ENCODE data around the gene TSPAN13. TPM values are rescaled to one million over a fixed set of nuclear protein-coding genes. Genes with fewer than 3 reads are reported as not detected.

The TSPAN13 gene
- total RNA-seq, 1 donor from 2014 or later: 69.5 TPM

DNA sequence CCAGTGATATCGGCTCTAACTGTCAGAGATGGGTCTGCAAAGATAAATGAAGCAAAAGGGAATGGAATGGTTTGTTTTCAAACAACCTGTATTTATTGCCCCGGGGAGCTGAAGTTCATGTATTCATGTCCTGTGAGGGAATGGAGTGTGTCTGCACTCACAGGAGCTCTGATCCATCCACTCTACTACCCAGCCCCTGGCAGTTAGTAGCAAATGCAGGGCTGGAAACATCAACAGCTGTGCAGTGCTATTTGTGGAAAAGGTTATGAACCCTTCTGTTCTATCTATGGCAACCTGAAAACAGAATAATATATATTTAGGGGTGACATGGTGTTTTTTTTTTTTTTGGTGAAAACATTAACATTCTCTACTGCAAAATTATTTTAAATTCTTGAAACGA lies 41.4 kb downstream of the TSPAN13 start:
- peaks cover 21% of the 10 kb centered on the region for H3K4me1 Mint-ChIP-seq
- H3K36me3 Mint-ChIP-seq: no peaks in the 10 kb centered on the region
- H3K27ac Mint-ChIP-seq: no peak overlapping the region
- H3K4me3 Mint-ChIP-seq: no peak overlapping the region
- TF ChIP-seq, protein P1, sequence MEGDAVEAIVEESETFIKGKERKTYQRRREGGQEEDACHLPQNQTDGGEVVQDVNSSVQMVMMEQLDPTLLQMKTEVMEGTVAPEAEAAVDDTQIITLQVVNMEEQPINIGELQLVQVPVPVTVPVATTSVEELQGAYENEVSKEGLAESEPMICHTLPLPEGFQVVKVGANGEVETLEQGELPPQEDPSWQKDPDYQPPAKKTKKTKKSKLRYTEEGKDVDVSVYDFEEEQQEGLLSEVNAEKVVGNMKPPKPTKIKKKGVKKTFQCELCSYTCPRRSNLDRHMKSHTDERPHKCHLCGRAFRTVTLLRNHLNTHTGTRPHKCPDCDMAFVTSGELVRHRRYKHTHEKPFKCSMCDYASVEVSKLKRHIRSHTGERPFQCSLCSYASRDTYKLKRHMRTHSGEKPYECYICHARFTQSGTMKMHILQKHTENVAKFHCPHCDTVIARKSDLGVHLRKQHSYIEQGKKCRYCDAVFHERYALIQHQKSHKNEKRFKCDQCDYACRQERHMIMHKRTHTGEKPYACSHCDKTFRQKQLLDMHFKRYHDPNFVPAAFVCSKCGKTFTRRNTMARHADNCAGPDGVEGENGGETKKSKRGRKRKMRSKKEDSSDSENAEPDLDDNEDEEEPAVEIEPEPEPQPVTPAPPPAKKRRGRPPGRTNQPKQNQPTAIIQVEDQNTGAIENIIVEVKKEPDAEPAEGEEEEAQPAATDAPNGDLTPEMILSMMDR (IDR thresholded peaks at IDR 0.05; ENCODE audit: unreplicated experiment): no peak
- H3K9me3 Mint-ChIP-seq: no peaks in the 10 kb centered on the region
- no peak for DNase-seq (ENCODE audit: low spot score in 2 of 2, unreplicated experiment in 2 of 2)
- no peaks in the 10 kb centered on the region for H3K27me3 Mint-ChIP-seq (ENCODE audit: low read depth)

- Mint-ChIP-seq H3K4me1 (peaks cover 21% of the 10 kb centered on the region), H3K27me3 (ENCODE audit: low read depth) (no peaks in the 10 kb centered on the region), H3K27ac (no peak overlapping the region), H3K4me3 (no peak overlapping the region), H3K9me3 (no peaks in the 10 kb centered on the region), H3K36me3 (no peaks in the 10 kb centered on the region)
- TF ChIP-seq, protein P1 (IDR thresholded peaks at IDR 0.05; ENCODE audit: unreplicated experiment): no peak
- no peak for DNase-seq (ENCODE audit: low spot score in 2 of 2, unreplicated experiment in 2 of 2)
Measured at GRCh38 chr7:16795624-16796023, 42.1 kb downstream of the TSPAN13 start.

- Mint-ChIP-seq H3K36me3 (no peaks in the 10 kb centered on the region), H3K4me1 (peaks cover 31% of the 10 kb centered on the region), H3K27ac (peak overlapping the region; percentile 64), H3K4me3 (no peak overlapping the region), H3K27me3 (ENCODE audit: low read depth) (no peaks in the 10 kb centered on the region), H3K9me3 (no peaks in the 10 kb centered on the region)
- TF ChIP-seq, protein P1 (IDR thresholded peaks at IDR 0.05; ENCODE audit: unreplicated experiment): peak; percentile 25
- DNase-seq (ENCODE audit: low spot score in 2 of 2, unreplicated experiment in 2 of 2): no peak
Measured at GRCh38 chr7:16801111-16801542, 47.6 kb downstream of the TSPAN13 start.

DNA sequence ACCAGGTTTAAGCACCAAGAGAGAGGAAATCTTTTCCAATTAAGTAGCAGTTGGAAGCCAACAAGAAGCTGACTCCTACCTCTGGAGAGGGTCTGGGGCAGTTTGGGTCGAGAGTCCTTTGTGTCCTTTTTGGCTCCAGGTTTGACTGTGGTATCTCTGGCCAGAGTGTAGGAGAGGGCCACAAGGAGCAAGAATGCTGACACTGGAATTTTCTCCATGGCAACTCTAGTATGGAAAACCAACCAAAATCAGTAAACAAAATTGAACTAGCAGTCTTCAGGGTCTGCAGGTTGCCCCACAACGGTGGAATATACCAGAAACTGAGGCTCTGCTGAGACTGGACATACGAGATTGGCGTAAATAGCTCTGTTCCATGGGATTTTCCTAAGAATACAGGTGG lies 48.0 kb downstream of the TSPAN13 start:
- no peaks in the 10 kb centered on the region for H3K36me3 Mint-ChIP-seq
- no peak overlapping the region for H3K4me3 Mint-ChIP-seq
- TF ChIP-seq, protein P1 (IDR thresholded peaks at IDR 0.05; ENCODE audit: unreplicated experiment): no peak
- no peaks in the 10 kb centered on the region for H3K27me3 Mint-ChIP-seq (ENCODE audit: low read depth)
- no peak for DNase-seq (ENCODE audit: low spot score in 2 of 2, unreplicated experiment in 2 of 2)
- peak overlapping the region; percentile 64 for H3K27ac Mint-ChIP-seq
- peaks cover 28% of the 10 kb centered on the region for H3K4me1 Mint-ChIP-seq
- no peaks in the 10 kb centered on the region for H3K9me3 Mint-ChIP-seq

DNA sequence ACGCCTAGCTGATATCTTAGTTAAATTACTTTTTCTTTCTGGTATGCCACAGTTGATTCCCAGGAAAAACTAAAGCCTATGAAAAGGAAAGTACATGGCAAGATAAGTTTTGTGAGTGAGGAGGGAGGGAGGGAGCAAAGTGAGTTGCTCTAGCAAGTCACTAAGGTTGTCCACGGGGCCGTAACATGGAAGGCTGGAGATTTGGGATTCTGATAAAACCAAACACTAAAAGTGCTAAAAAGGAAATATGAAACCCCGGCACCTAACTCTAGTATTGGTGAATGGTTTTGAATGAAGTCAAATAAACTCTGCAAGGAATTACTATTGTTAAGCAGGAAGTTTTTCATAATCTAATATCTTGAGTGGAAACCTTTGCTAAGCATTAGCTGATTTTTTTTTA lies 49.6 kb downstream of the TSPAN13 start:
- Mint-ChIP-seq H3K9me3 (no peaks in the 10 kb centered on the region), H3K4me1 (peaks cover 27% of the 10 kb centered on the region), H3K27me3 (ENCODE audit: low read depth) (no peaks in the 10 kb centered on the region), H3K27ac (no peak overlapping the region), H3K36me3 (no peaks in the 10 kb centered on the region), H3K4me3 (no peak overlapping the region)
- TF ChIP-seq, protein P1 (IDR thresholded peaks at IDR 0.05; ENCODE audit: unreplicated experiment): no peak
- DNase-seq (ENCODE audit: low spot score in 2 of 2, unreplicated experiment in 2 of 2): no peak

Measured in mesothelial cell of epicardium (in vitro differentiated cells).